A673 (cell line): ENCODE data around the gene CHRNB1.

ENCODE experiments used
- EZH2 ChIP-seq: fragments of 200-600 bp; sonication (generic); IDR thresholded peaks from 2 replicates; pipeline ENCODE4 v1.6.1; 2017; ENCODE audit warnings: borderline replicate concordance, low read depth, mild to moderate bottlenecking, mixed read lengths, antibody characterized with exemption, low read length; ENCODE audit not compliant: poor library complexity, severe bottlenecking
- TF ChIP-seq, protein P1 (sequence below): fragments of 300-800, 200-600 bp; sonication (generic); conservative IDR thresholded peaks from 2 replicates; pipeline ENCODE4 v1.5.1; 2017; ENCODE audit warnings: low read depth, mild to moderate bottlenecking, antibody characterized with exemption, low read length, moderate library complexity, mixed read lengths

DNA sequence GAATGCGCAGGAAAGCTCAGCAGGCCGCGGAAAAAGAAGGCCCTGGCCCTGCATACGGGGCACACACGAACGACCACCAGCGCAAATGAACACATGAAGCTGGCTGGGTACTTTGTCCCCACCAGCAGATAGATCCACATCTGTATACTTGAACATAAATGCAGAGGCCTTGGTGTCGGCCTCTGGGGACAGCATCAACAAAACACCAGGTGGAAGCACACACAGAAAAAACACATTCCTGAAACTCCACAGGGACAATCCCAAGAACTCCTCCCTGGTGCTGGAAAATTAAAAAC is 35.2 kb downstream of the CHRNB1 start:
- TF ChIP-seq, protein P1, sequence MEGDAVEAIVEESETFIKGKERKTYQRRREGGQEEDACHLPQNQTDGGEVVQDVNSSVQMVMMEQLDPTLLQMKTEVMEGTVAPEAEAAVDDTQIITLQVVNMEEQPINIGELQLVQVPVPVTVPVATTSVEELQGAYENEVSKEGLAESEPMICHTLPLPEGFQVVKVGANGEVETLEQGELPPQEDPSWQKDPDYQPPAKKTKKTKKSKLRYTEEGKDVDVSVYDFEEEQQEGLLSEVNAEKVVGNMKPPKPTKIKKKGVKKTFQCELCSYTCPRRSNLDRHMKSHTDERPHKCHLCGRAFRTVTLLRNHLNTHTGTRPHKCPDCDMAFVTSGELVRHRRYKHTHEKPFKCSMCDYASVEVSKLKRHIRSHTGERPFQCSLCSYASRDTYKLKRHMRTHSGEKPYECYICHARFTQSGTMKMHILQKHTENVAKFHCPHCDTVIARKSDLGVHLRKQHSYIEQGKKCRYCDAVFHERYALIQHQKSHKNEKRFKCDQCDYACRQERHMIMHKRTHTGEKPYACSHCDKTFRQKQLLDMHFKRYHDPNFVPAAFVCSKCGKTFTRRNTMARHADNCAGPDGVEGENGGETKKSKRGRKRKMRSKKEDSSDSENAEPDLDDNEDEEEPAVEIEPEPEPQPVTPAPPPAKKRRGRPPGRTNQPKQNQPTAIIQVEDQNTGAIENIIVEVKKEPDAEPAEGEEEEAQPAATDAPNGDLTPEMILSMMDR: no peak
- TF ChIP-seq EZH2: no peak
